SW 1271 (cell line): ENCODE measurements around the gene FOXP1.

ENCODE experiments used
- DNase-seq, 2 experiments: peaks; one replicate each; lab custom pipeline; 2025; lab: John Stamatoyannopoulos, UW

FOXP1 gene

DNA sequence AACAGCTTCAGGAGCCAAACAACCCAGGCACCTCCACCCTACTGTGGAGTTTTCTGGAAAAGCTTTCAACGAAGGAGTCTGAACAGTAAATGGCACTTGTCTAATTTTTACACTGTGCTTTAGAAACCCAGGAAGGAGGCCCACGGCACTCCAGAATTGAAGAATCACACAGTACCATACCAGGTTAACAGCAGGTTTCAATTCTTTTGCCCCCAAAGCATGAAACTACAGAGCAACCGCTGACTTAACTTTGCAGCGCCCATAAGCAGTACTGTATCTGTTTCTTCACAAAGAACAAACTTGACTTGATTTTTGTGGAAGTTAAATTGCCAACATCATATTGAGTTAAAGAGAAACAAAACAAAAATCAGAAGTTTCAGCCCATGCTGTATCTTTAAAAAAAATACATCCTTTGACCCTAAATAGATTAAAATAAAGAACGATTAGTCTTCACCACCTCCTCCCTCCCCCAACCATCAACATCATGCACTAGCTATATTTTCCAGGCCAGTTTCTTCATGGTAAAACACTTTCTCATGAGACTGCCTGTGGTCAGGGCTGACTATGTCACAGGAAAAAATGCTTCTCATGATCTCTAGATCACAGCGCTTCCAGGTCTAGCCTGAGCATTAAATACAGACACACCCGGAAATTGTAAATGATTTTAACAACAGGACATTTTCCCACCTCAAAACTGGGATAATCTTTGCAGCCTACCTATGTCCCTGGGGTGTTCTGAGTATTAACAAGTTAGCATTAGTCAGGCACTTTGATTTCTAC, 456.3 kb downstream of the FOXP1 start:
- DNase-seq, result no peak

DNA sequence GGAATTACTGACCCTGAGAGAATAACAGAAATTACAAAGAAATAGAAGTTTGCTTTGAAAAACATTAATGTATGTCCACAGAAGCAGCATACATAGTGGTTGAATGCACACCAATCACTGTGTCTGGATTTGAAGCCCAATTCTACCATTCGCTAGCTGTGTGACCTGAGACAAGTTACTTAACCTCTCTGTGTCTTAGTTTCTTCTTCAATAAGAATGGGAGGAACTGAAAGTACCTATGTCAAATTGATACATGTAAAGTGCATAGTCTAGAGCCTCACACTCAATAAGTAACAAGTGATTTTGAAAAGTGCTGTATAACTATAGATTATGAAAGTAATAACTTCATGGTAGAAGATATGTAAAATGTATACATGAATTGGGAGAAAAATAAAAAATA, 457.8 kb downstream of the FOXP1 start:
- no peak for DNase-seq

DNA sequence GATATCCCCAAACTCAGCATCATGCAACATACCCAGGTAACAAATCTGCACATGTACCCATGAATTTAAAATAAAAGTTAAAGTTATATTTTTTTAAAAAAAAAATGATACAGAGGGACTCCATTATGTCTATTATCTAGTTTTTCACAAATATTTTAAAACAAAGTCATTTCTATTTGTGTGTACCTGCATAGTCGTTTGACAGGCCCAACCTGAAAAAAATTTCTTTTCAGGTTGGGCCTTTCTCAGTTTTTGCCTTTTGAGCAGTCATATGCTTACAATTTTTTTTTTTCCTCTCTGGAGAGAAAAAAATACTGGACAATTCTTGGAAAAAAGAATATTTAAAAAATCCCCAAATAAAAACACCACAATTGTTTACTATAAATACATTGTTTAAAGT, 459.5 kb downstream of the FOXP1 start:
- DNase-seq, result no peak

GRCh38 chr3:71122641-71123040, 460.9 kb downstream of the FOXP1 start:
- DNase-seq, result no peak

GRCh38 chr3:71121429-71122167, 461.9 kb downstream of the FOXP1 start:
- DNase-seq, result no peak

DNA sequence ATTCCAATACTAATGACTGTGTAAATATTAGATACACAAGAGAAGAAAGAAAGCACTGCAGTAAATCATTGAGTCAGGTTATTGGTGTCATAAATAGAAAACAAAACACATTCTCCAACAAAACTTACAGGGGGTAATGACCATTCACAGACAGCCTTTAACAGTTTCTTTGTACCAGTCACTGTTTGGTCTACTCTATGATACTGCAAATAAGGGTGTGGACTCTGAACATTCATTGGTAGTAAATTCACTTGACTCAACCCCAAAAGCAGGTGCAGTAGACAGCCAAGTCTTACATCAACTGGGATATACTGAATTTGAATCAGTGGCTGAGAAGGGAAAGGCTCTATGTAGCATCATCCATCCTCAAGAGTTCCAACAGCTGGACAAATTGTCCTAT, 463.5 kb downstream of the FOXP1 start:
- no peak for DNase-seq

GRCh38 chr3:71119171-71119570, 464.4 kb downstream of the FOXP1 start:
- DNase-seq, result no peak

DNA sequence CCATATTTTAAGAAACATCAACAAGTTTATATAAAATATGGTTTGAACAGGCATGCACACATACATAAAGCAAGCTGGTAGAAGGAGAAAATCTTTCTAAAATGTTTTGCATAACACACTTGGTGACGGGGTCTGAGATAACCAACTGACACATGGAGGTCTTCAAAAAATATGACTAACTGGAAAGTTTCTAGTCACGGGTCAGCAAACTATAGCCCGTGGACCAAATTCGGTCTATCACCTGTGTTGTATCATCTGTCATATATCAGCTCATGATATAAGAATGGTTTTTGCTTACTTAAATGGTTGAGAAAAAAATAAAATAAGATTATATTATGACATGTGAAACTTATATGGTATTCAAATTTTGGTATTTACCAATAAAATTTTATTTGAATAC, 465.1 kb downstream of the FOXP1 start:
- DNase-seq, result no peak

- no peak for DNase-seq
Measured at GRCh38 chr3:71117572-71118247, 465.8 kb downstream of the FOXP1 start.

- DNase-seq, result no peak
Measured at GRCh38 chr3:71114610-71115009, 468.9 kb downstream of the FOXP1 start.

- DNase-seq, result no peak
Measured at GRCh38 chr3:71112576-71112975, 471.0 kb downstream of the FOXP1 start.

DNA sequence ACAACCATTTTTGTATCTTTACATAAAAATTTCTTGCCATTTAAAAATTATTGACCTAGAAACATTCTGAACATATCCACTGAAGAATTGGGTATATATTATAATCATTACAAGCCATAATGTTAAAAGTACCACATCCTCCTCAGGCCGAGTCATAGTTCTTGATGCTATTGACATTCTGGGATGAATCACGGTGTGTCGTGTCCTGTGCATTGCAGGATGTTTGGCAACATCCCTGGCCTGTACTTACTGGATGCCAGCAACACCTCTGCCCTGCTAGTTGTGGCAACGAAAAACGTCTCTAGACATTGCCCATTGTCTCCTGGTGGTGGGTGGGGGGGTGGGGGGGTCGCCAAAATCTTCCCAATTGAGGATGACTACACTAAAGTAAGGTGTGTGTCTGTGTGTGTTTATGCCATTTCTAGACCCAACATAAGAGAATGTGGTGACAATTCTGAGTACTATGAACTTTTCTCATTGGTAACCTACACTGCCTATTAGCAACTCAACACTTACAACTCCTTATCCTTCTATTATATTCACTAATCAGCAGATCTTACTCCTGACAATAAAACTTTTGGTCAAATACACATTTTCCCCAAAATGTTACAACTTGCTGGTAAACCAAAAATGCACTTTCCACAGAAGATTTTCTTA, 471.6 kb downstream of the FOXP1 start:
- peak in 1 of 2 experiments; percentile 8 for DNase-seq

DNA sequence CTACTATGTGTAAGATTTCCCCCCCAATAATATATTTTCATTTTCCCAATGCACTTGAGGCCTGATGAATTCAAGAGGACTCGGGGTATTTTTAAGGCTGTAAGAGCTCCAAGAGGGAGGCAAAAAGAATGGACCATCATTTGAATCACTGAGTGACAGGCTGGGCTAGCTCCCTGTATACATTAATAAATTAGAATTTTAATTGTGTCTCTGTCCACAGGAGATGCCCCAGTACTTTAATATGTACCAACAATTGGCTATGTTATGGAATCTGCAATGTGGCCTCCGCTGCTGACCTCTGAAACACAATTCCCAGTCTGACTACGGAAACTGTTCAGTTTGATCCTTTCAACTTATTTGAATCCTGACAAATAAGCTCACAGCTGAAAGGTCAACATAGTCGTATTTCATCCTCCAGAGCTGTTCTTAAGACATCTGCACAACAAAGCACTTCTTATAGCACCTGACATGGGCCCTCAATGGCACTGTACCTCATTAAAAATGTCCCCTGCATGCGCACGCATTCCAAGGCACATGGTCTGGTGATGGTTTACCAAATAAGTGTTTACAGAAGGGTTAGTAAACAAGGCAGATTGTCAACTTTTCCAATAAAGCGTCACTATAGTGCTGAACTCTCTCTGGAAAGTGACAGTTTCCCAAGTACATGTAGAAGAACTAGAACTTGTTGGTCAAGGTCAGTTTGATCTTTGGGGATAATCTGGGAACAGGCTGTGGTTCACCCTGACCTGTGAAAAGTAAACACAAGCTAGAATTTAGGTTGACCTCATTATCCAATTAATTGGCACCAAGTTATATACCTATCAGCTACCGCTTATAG, 472.9 kb downstream of the FOXP1 start:
- DNase-seq, result no peak

GRCh38 chr3:71109977-71110285, 473.6 kb downstream of the FOXP1 start:
- DNase-seq, result no peak

DNA sequence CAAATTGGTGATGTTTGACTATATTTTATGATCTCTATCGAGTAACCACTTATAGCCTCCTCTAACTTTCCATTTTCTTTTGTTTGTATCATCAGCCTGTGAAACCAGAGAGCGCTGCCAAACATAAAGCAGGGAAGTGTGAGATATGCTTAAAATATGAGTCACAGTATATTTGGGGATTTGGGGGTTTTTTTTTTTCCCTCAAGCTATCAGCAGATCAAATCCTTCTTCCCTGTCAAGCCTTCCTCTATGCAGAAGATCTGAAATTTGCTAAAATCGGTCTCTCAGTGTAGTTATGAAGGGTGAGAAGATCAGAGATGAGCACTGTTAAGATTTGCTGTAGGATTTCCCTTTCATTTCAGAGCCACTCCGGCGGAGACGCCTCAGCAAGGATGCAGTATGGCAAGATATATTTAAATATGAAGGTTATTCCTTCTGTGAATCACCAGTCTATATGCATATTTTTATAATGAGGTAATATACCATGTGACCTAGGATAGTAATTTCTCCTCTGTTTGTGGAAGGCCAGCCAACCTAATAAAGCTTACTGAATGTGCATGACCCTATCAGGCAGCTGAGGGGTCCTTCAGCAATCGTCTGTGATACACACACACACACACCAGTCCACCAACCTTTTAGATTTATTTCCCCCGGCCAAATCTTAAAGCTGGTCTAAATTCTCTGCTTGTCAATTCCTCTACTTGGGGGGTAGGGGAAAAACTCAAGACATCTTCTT, 474.1 kb downstream of the FOXP1 start:
- DNase-seq, result peak in 1 of 2 experiments; percentile 3

DNA sequence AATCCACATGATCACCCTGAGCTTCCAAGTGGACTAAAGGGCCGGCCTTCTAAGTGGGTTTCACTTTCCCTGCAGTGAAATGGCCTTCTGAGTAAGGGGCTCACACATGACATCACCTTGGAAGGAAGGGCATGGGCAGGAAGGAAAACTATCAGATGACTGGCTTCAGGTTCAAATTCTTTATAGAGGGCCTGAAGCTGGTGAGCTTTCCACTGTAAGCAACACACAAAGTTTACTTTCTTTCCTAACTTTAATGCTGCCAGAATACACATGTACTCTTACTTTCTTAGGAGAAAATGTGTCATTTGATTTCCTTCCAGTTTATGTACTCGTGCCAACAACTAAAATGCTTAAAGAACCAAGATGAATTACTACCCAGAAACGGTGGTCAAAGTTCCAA, 475.6 kb downstream of the FOXP1 start:
- no peak for DNase-seq

DNA sequence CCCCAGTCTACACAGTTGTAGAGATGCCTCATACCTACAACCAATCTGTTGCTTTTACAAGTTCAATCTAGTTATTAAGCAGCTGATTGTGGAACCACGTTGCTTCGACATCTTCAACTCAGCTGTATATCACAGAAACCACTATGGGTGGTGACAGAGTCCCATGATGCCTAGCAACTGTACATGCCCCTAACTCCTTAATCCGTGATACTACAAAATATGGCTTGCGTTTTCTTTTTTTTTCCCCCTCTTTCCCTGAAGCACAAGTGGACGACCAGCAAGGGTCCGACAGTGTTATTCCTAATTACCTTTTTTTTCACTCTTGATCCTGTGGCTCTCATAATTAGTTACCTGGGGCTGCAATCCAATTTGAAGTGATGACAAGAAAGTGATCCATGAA, 478.6 kb downstream of the FOXP1 start:
- no peak for DNase-seq

DNA sequence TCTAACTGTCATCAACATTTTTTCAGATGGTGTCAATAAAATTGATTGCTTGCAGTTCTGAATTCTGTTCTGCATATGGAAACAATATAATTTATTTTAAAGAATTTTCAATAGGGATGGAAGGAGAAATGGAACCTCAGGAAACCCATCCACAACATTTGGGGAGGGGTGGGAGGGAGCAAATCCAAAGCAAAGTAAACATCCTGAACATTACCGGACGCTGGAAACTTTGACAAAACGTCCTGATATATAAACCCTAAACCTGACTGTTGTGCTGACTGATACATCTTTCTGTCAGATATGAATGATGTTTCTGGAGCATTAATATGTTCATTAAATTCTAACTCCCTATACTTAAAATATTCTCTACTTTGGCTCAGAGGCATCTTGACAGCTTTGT, 479.0 kb downstream of the FOXP1 start:
- DNase-seq, result no peak

GRCh38 chr3:71104121-71104541, 479.4 kb downstream of the FOXP1 start:
- no peak for DNase-seq

DNA sequence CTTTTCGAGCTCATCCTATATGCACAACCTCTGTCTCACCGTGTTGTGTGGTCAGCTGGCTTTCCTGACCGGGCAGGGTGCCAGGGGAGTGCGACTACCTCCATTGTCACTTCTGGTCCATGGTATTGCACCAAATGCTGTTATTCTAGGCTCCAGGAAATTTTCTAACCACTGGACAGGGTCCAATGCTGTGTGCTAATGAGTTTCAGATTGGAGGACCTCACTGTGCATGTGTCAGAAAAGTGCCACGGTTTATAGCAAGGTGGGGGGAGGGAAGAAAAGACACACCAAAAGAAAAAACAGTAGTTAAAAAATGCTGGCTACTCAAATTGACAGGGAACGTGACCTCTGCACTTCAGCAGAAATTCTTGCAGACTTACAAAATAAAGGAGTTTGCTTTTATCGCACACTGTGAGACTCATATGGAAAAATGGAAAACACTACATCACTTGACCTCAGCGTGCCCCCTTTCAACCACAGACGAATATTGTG, 480.1 kb downstream of the FOXP1 start:
- DNase-seq, result no peak
